Activated T-cell treated with anti-CD3 and anti-CD28 coated beads, Interleukin-2, amount 50 U/mL, for 4 hours (primary cell): ENCODE results near the gene ACTA2. TPM values are rescaled to one million over a fixed set of nuclear protein-coding genes. Genes with fewer than 3 reads are reported as not detected.

Experiments used
- ATAC-seq, 2 donors: fragments of 200-7000 bp; cut with Tn5 transposase; one replicate each; pipeline ENCODE4 v1.10.0; 2021
- DNase-seq: peaks from one replicate; pipeline ENCODE4 v3.0.0-alpha.2; 2020
- H3K27me3 Mint-ChIP-seq: one replicate; pipeline ENCODE4 v1.8.0; 2021; ENCODE audit warnings: low read depth, mixed read lengths
- H3K36me3 Mint-ChIP-seq: one replicate; pipeline ENCODE4 v1.8.0; 2022; ENCODE audit warnings: mixed read lengths; ENCODE audit not compliant: insufficient read depth
- H3K4me1 Mint-ChIP-seq: one replicate; pipeline ENCODE4 v1.8.0; 2021; ENCODE audit warnings: low read depth, mixed read lengths
- H3K4me3 Mint-ChIP-seq: one replicate; pipeline ENCODE4 v1.8.0; 2021; ENCODE audit warnings: mild to moderate bottlenecking, moderate library complexity, mixed read lengths
- H3K9me3 Mint-ChIP-seq: one replicate; pipeline ENCODE4 v1.8.0; 2021; ENCODE audit warnings: mixed read lengths
- total RNA-seq, 3 donors: library from RNA; stranded (reverse); gene quantifications; one replicate each; pipeline ENCODE4 v1.2.1, GENCODE V29; 2021

ACTA2 gene
- total RNA-seq, 3 donors from 2014 or later = 2.6 to 4.1 (median 2.6) TPM

- DNase-seq (no peak), ATAC-seq (no peak)
- Mint-ChIP-seq H3K4me3 (no peak overlapping the region), H3K9me3 (no peaks in the 10 kb centered on the region), H3K36me3 (peaks cover 11% of the 10 kb centered on the region), H3K4me1 (peaks cover 18% of the 10 kb centered on the region), H3K27me3 (no peaks in the 10 kb centered on the region)
These were observed 21.0 kb downstream of the ACTA2 start for GRCh38 chr10:88931548-88931947.

- H3K4me3 Mint-ChIP-seq = no peak overlapping the region
- H3K4me1 Mint-ChIP-seq = peaks cover 6% of the 10 kb centered on the region
- no peaks in the 10 kb centered on the region for H3K9me3 Mint-ChIP-seq
- DNase-seq (no peak), ATAC-seq (no peak)
- peaks cover 25% of the 10 kb centered on the region for H3K36me3 Mint-ChIP-seq
- H3K27me3 Mint-ChIP-seq = no peaks in the 10 kb centered on the region
These were observed 24.3 kb downstream of the ACTA2 start for GRCh38 chr10:88928254-88928653.

- Mint-ChIP-seq H3K9me3 (no peaks in the 10 kb centered on the region), H3K36me3 (peaks cover 25% of the 10 kb centered on the region), H3K4me1 (peaks cover 1% of the 10 kb centered on the region), H3K27me3 (no peaks in the 10 kb centered on the region), H3K4me3 (no peak overlapping the region)
- no peak for ATAC-seq
- no peak for DNase-seq
These were observed 25.2 kb downstream of the ACTA2 start for GRCh38 chr10:88927416-88927690.

GRCh38 chr10:88926566-88927415 is 25.8 kb downstream of the ACTA2 start:
- H3K4me3 Mint-ChIP-seq = no peak overlapping the region
- peaks cover 29% of the 10 kb centered on the region for H3K36me3 Mint-ChIP-seq
- no peak for ATAC-seq

GRCh38 chr10:88923520-88923919 is 29.1 kb downstream of the ACTA2 start:
- peaks cover 31% of the 10 kb centered on the region for H3K36me3 Mint-ChIP-seq
- H3K4me1 Mint-ChIP-seq = no peaks in the 10 kb centered on the region
- no peak for DNase-seq
- H3K4me3 Mint-ChIP-seq = no peak overlapping the region
- no peaks in the 10 kb centered on the region for H3K9me3 Mint-ChIP-seq
- H3K27me3 Mint-ChIP-seq = no peaks in the 10 kb centered on the region
- no peak for ATAC-seq

More at GRCh38 chr10:88926566-88927415, 25.8 kb downstream of the ACTA2 start:
- DNase-seq = no peak
- no peaks in the 10 kb centered on the region for H3K27me3 Mint-ChIP-seq
- no peaks in the 10 kb centered on the region for H3K9me3 Mint-ChIP-seq
- H3K4me1 Mint-ChIP-seq = peaks cover 1% of the 10 kb centered on the region

GRCh38 chr10:88922041-88922440 is 30.5 kb downstream of the ACTA2 start:
- Mint-ChIP-seq H3K4me1 (no peaks in the 10 kb centered on the region), H3K9me3 (no peaks in the 10 kb centered on the region), H3K36me3 (peaks cover 26% of the 10 kb centered on the region), H3K4me3 (no peak overlapping the region), H3K27me3 (no peaks in the 10 kb centered on the region)
- ATAC-seq (no peak), DNase-seq (no peak)

GRCh38 chr10:88920986-88921593 is 31.5 kb downstream of the ACTA2 start:
- Mint-ChIP-seq H3K36me3 (peaks cover 24% of the 10 kb centered on the region), H3K27me3 (no peaks in the 10 kb centered on the region), H3K9me3 (no peaks in the 10 kb centered on the region), H3K4me3 (no peak overlapping the region), H3K4me1 (no peaks in the 10 kb centered on the region)
- ATAC-seq = no peak
- no peak for DNase-seq

GRCh38 chr10:88920198-88920597 is 32.4 kb downstream of the ACTA2 start:
- Mint-ChIP-seq H3K27me3 (no peaks in the 10 kb centered on the region), H3K36me3 (peaks cover 33% of the 10 kb centered on the region), H3K4me3 (no peak overlapping the region), H3K4me1 (no peaks in the 10 kb centered on the region), H3K9me3 (no peaks in the 10 kb centered on the region)
- ATAC-seq (no peak), DNase-seq (no peak)

- no peak for ATAC-seq
These were observed 33.5 kb downstream of the ACTA2 start for GRCh38 chr10:88919041-88919440.

GRCh38 chr10:88918191-88918905 is 34.2 kb downstream of the ACTA2 start:
- DNase-seq (no peak), ATAC-seq (no peak)
- no peaks in the 10 kb centered on the region for H3K27me3 Mint-ChIP-seq
- H3K36me3 Mint-ChIP-seq = peaks cover 27% of the 10 kb centered on the region
- no peak overlapping the region for H3K4me3 Mint-ChIP-seq
- H3K4me1 Mint-ChIP-seq = no peaks in the 10 kb centered on the region
- no peaks in the 10 kb centered on the region for H3K9me3 Mint-ChIP-seq

More at GRCh38 chr10:88919041-88919440, 33.5 kb downstream of the ACTA2 start:
- no peaks in the 10 kb centered on the region for H3K4me1 Mint-ChIP-seq
- H3K27me3 Mint-ChIP-seq = no peaks in the 10 kb centered on the region
- no peak overlapping the region for H3K4me3 Mint-ChIP-seq
- peaks cover 27% of the 10 kb centered on the region for H3K36me3 Mint-ChIP-seq
- H3K9me3 Mint-ChIP-seq = no peaks in the 10 kb centered on the region
- no peak for DNase-seq

- no peak overlapping the region for H3K4me3 Mint-ChIP-seq
- DNase-seq (no peak), ATAC-seq (no peak)
- peaks cover 34% of the 10 kb centered on the region for H3K36me3 Mint-ChIP-seq
- H3K9me3 Mint-ChIP-seq = no peaks in the 10 kb centered on the region
- no peaks in the 10 kb centered on the region for H3K27me3 Mint-ChIP-seq
- H3K4me1 Mint-ChIP-seq = no peaks in the 10 kb centered on the region
These were observed 35.6 kb downstream of the ACTA2 start for GRCh38 chr10:88916986-88917385.

- H3K9me3 Mint-ChIP-seq = no peaks in the 10 kb centered on the region
- ATAC-seq (no peak), DNase-seq (no peak)
- H3K4me1 Mint-ChIP-seq = no peaks in the 10 kb centered on the region
- peaks cover 40% of the 10 kb centered on the region for H3K36me3 Mint-ChIP-seq
- H3K27me3 Mint-ChIP-seq = no peaks in the 10 kb centered on the region
- no peak overlapping the region for H3K4me3 Mint-ChIP-seq
These were observed 36.3 kb downstream of the ACTA2 start for GRCh38 chr10:88916231-88916630.

GRCh38 chr10:88915781-88916180 is 36.8 kb downstream of the ACTA2 start:
- Mint-ChIP-seq H3K36me3 (peaks cover 42% of the 10 kb centered on the region), H3K27me3 (no peaks in the 10 kb centered on the region), H3K9me3 (no peaks in the 10 kb centered on the region)

GRCh38 chr10:88913788-88914187 is 38.8 kb downstream of the ACTA2 start:
- Mint-ChIP-seq H3K27me3 (no peaks in the 10 kb centered on the region), H3K36me3 (peaks cover 44% of the 10 kb centered on the region), H3K9me3 (no peaks in the 10 kb centered on the region), H3K4me1 (peaks cover under 1% of the 10 kb centered on the region), H3K4me3 (no peak overlapping the region)
- ATAC-seq (no peak), DNase-seq (no peak)

More at GRCh38 chr10:88915781-88916180, 36.8 kb downstream of the ACTA2 start:
- Mint-ChIP-seq H3K4me1 (no peaks in the 10 kb centered on the region), H3K4me3 (no peak overlapping the region)
- no peak for DNase-seq
- no peak for ATAC-seq
